Measurements from ENCODE around the gene CTNNA3.

Gene CTNNA3

GRCh38 chr10:66637273-66638036, 1058.5 kb downstream of the CTNNA3 start:
- H3K4me1 ChIP-seq (ENCODE audit: insufficient read depth, low read length) = no peaks in the 10 kb centered on the region
- H3K36me3 ChIP-seq (ENCODE audit: insufficient read depth, low read depth, low read length) = no peaks in the 10 kb centered on the region
- H3K27me3 ChIP-seq (ENCODE audit: insufficient read depth, low read length) = no peaks in the 10 kb centered on the region
- no peak overlapping the region for H3K4me3 ChIP-seq (ENCODE audit: low read length)
- H3K9me3 ChIP-seq (ENCODE audit: insufficient read depth, low read depth, low read length) = no peaks in the 10 kb centered on the region
- no peak overlapping the region for H3K27ac ChIP-seq (ENCODE audit: low read length)
- no peak overlapping the region for H3K9ac ChIP-seq (ENCODE audit: low read depth, low read length)

DNA sequence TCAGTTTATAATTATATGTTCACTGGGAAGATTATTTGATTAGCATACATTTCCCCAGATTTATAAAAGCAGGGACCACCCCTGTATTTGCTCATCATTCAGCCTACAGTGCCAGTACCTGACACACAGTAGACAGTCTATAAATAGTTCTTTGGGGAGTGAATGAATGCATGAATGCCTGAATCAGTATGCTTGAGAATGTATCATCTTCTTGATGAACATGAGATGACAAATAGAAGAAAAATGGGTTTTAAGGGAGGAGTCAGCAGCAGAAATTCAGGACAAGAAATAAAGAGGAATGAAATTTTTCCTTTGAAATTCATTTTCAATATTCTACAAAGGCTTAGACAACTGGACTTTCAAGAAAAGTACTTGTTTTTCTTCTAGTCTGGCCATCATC, 1066.0 kb downstream of the CTNNA3 start:
- Histone ChIP-seq H3K27me3 (ENCODE audit: insufficient read depth, low read length) (no peaks in the 10 kb centered on the region), H3K27ac (ENCODE audit: low read length) (no peak overlapping the region), H3K4me3 (ENCODE audit: low read length) (no peak overlapping the region), H3K9me3 (ENCODE audit: insufficient read depth, low read depth, low read length) (no peaks in the 10 kb centered on the region), H3K36me3 (ENCODE audit: insufficient read depth, low read depth, low read length) (no peaks in the 10 kb centered on the region), H3K4me1 (ENCODE audit: insufficient read depth, low read length) (no peaks in the 10 kb centered on the region), H3K9ac (ENCODE audit: low read depth, low read length) (no peak overlapping the region)

GRCh38 chr10:66627156-66627555, 1068.8 kb downstream of the CTNNA3 start:
- Histone ChIP-seq H3K27ac (ENCODE audit: low read length) (no peak overlapping the region), H3K9me3 (ENCODE audit: insufficient read depth, low read depth, low read length) (no peaks in the 10 kb centered on the region), H3K9ac (ENCODE audit: low read depth, low read length) (no peak overlapping the region), H3K36me3 (ENCODE audit: insufficient read depth, low read depth, low read length) (no peaks in the 10 kb centered on the region), H3K27me3 (ENCODE audit: insufficient read depth, low read length) (no peaks in the 10 kb centered on the region), H3K4me3 (ENCODE audit: low read length) (no peak overlapping the region), H3K4me1 (ENCODE audit: insufficient read depth, low read length) (no peaks in the 10 kb centered on the region)

GRCh38 chr10:66625709-66626590, 1070.0 kb downstream of the CTNNA3 start:
- H3K36me3 ChIP-seq (ENCODE audit: insufficient read depth, low read depth, low read length) = no peaks in the 10 kb centered on the region
- H3K4me1 ChIP-seq (ENCODE audit: insufficient read depth, low read length) = no peaks in the 10 kb centered on the region
- H3K27me3 ChIP-seq (ENCODE audit: insufficient read depth, low read length) = no peaks in the 10 kb centered on the region
- no peak overlapping the region for H3K4me3 ChIP-seq (ENCODE audit: low read length)
- no peak overlapping the region for H3K27ac ChIP-seq (ENCODE audit: low read length)
- H3K9ac ChIP-seq (ENCODE audit: low read depth, low read length) = no peak overlapping the region
- no peaks in the 10 kb centered on the region for H3K9me3 ChIP-seq (ENCODE audit: insufficient read depth, low read depth, low read length)

GRCh38 chr10:66622050-66622449, 1073.9 kb downstream of the CTNNA3 start:
- no peak overlapping the region for H3K27ac ChIP-seq (ENCODE audit: low read length)

DNA sequence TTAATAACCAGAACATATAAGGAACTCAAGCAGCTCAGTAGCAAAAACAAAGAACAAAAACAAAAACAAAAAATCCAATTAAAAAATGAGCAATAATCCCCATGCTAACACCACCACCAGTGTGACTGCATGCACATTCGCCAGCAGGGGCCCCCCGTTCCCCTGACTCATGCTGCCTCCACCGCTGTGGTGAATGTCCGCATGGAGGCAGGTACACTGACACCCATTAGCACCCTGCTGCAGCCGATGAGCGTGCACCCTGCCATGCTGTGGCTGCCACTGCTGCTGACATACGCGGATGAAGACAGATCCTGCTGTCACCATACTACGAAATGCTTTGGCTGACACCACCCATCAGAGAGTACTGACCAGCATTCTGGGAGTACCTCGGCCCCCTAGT, 1091.8 kb downstream of the CTNNA3 start:
- Histone ChIP-seq H3K9ac (ENCODE audit: low read depth, low read length) (no peak overlapping the region), H3K27me3 (ENCODE audit: insufficient read depth, low read length) (no peaks in the 10 kb centered on the region), H3K36me3 (ENCODE audit: insufficient read depth, low read depth, low read length) (no peaks in the 10 kb centered on the region), H3K4me1 (ENCODE audit: insufficient read depth, low read length) (no peaks in the 10 kb centered on the region), H3K27ac (ENCODE audit: low read length) (no peak overlapping the region), H3K9me3 (ENCODE audit: insufficient read depth, low read depth, low read length) (peaks cover 16% of the 10 kb centered on the region; the same call in 1 of the 2 replicates), H3K4me3 (ENCODE audit: low read length) (no peak overlapping the region)

More at GRCh38 chr10:66622050-66622449, 1073.9 kb downstream of the CTNNA3 start:
- H3K27me3 ChIP-seq (ENCODE audit: insufficient read depth, low read length) = no peaks in the 10 kb centered on the region
- H3K4me1 ChIP-seq (ENCODE audit: insufficient read depth, low read length) = no peaks in the 10 kb centered on the region
- H3K9ac ChIP-seq (ENCODE audit: low read depth, low read length) = no peak overlapping the region
- H3K9me3 ChIP-seq (ENCODE audit: insufficient read depth, low read depth, low read length) = no peaks in the 10 kb centered on the region
- no peak overlapping the region for H3K4me3 ChIP-seq (ENCODE audit: low read length)
- no peaks in the 10 kb centered on the region for H3K36me3 ChIP-seq (ENCODE audit: insufficient read depth, low read depth, low read length)

DNA sequence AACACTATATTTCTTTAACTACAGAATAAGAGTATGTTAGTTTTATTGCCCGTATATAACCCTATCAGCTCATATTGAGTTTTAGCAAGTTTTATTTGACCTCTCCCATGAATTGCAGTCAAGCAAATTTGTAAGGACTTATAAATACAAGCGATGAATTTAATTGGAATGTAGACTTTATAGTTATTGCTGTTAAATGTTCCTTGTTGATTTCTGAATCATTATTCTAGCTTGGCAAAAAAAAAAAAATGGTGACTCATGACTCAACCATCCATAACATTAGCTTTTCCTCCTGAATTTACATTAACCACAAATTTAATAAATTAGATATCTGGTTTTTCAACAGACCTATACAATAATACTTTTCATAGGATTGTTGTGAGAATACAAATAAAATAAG, 1104.1 kb downstream of the CTNNA3 start:
- H3K4me1 ChIP-seq (ENCODE audit: insufficient read depth, low read length) = no peaks in the 10 kb centered on the region
- H3K36me3 ChIP-seq (ENCODE audit: insufficient read depth, low read depth, low read length) = no peaks in the 10 kb centered on the region
- H3K27ac ChIP-seq (ENCODE audit: low read length) = no peak overlapping the region
- no peak overlapping the region for H3K4me3 ChIP-seq (ENCODE audit: low read length)
- H3K27me3 ChIP-seq (ENCODE audit: insufficient read depth, low read length) = no peaks in the 10 kb centered on the region
- no peak overlapping the region for H3K9ac ChIP-seq (ENCODE audit: low read depth, low read length)
- H3K9me3 ChIP-seq (ENCODE audit: insufficient read depth, low read depth, low read length) = no peaks in the 10 kb centered on the region

DNA sequence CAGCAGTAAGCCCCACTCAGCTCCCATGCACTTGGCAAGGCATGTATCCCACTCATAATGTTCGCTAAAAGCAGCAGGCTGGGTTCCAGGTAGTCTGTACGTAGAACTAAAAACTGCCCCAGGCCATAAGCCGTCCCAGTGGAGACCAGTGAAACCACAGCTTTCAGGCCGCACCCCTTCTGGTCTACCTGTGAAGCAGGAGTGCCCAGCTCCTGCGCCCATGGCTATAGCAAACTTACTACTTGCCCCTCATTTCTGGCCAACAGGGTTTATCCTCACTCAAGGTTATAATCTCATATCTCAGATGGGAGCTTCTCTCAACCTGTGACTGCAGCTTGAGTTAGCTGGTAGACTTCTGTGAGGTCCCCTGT, 1108.3 kb downstream of the CTNNA3 start:
- no peaks in the 10 kb centered on the region for H3K27me3 ChIP-seq (ENCODE audit: insufficient read depth, low read length)
- no peak overlapping the region for H3K4me3 ChIP-seq (ENCODE audit: low read length)
- H3K27ac ChIP-seq (ENCODE audit: low read length) = no peak overlapping the region

DNA sequence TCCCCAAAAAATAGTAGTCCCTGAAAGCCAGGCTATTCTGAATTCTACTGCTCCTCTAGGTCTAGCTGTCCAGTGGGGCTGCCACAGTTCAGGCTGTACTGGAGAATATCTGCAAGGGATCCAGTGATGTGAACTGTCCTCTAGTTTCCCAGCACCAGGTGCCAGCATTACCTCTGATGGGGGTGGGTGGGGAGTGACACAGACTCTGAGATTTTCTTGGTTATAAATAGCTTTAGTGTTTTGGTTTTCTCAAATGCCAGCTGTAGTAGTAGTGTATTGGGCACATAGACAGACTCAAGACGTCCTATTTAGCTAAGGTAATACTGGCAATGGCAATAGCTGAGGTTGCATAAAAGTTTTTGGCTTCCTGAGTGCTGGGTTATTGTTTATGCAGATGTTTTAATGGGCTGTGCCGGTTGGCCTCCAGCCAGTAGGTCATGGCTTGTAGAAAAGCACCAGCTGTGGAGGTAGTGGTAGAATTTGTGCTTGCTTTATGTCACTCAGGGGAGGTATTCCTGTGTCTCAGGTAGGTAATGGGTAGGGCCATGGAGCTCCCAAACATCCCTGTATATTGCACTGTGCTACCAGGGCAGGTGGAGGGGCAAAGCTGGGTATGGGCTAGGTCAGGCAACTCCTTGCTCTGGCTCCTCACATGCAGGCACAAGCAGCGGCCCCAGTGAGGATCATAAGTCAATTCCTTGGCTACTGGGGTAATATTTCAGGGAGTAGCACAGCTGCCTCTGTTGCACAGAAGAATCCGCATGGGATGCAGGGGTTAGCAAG, 1108.9 kb downstream of the CTNNA3 start:
- H3K27me3 ChIP-seq (ENCODE audit: insufficient read depth, low read length) = no peaks in the 10 kb centered on the region
- no peak overlapping the region for H3K4me3 ChIP-seq (ENCODE audit: low read length)
- H3K36me3 ChIP-seq (ENCODE audit: insufficient read depth, low read depth, low read length) = no peaks in the 10 kb centered on the region
- no peak overlapping the region for H3K27ac ChIP-seq (ENCODE audit: low read length)
- no peaks in the 10 kb centered on the region for H3K9me3 ChIP-seq (ENCODE audit: insufficient read depth, low read depth, low read length)
- H3K9ac ChIP-seq (ENCODE audit: low read depth, low read length) = no peak overlapping the region
- H3K4me1 ChIP-seq (ENCODE audit: insufficient read depth, low read length) = no peaks in the 10 kb centered on the region

More for the DNA sequence above, 1108.3 kb downstream of the CTNNA3 start:
- no peaks in the 10 kb centered on the region for H3K4me1 ChIP-seq (ENCODE audit: insufficient read depth, low read length)
- no peaks in the 10 kb centered on the region for H3K36me3 ChIP-seq (ENCODE audit: insufficient read depth, low read depth, low read length)
- H3K9me3 ChIP-seq (ENCODE audit: insufficient read depth, low read depth, low read length) = no peaks in the 10 kb centered on the region
- no peak overlapping the region for H3K9ac ChIP-seq (ENCODE audit: low read depth, low read length)

GRCh38 chr10:66586073-66586472, 1109.9 kb downstream of the CTNNA3 start:
- Histone ChIP-seq H3K4me1 (ENCODE audit: insufficient read depth, low read length) (no peaks in the 10 kb centered on the region), H3K36me3 (ENCODE audit: insufficient read depth, low read depth, low read length) (no peaks in the 10 kb centered on the region), H3K9me3 (ENCODE audit: insufficient read depth, low read depth, low read length) (no peaks in the 10 kb centered on the region), H3K27me3 (ENCODE audit: insufficient read depth, low read length) (no peaks in the 10 kb centered on the region), H3K27ac (ENCODE audit: low read length) (no peak overlapping the region), H3K4me3 (ENCODE audit: low read length) (no peak overlapping the region), H3K9ac (ENCODE audit: low read depth, low read length) (no peak overlapping the region)

GRCh38 chr10:66575251-66575855, 1120.6 kb downstream of the CTNNA3 start:
- H3K36me3 ChIP-seq (ENCODE audit: insufficient read depth, low read depth, low read length) = no peaks in the 10 kb centered on the region
- H3K27me3 ChIP-seq (ENCODE audit: insufficient read depth, low read length) = no peaks in the 10 kb centered on the region
- H3K27ac ChIP-seq (ENCODE audit: low read length) = no peak overlapping the region
- 0 out of 2 replicates have a peak, but pooled peaks cover 3% of the 10 kb centered on the region for H3K4me1 ChIP-seq (ENCODE audit: insufficient read depth, low read length)
- no peak overlapping the region for H3K4me3 ChIP-seq (ENCODE audit: low read length)
- no peak overlapping the region for H3K9ac ChIP-seq (ENCODE audit: low read depth, low read length)
- H3K9me3 ChIP-seq (ENCODE audit: insufficient read depth, low read depth, low read length) = no peaks in the 10 kb centered on the region
